Left hindlimb (tissue), 1 donor: ENCODE results near the gene LBX2.
"Not testable (repeated sequence)": the region's sequence is repeated elsewhere in the genome, so short reads cannot be mapped to it uniquely, and the experiment has no call there.

Experiments
- DNase-seq: peaks from one replicate; pipeline ENCODE4 v3.0.0-alpha.2; 2018

The LBX2 gene

DNA sequence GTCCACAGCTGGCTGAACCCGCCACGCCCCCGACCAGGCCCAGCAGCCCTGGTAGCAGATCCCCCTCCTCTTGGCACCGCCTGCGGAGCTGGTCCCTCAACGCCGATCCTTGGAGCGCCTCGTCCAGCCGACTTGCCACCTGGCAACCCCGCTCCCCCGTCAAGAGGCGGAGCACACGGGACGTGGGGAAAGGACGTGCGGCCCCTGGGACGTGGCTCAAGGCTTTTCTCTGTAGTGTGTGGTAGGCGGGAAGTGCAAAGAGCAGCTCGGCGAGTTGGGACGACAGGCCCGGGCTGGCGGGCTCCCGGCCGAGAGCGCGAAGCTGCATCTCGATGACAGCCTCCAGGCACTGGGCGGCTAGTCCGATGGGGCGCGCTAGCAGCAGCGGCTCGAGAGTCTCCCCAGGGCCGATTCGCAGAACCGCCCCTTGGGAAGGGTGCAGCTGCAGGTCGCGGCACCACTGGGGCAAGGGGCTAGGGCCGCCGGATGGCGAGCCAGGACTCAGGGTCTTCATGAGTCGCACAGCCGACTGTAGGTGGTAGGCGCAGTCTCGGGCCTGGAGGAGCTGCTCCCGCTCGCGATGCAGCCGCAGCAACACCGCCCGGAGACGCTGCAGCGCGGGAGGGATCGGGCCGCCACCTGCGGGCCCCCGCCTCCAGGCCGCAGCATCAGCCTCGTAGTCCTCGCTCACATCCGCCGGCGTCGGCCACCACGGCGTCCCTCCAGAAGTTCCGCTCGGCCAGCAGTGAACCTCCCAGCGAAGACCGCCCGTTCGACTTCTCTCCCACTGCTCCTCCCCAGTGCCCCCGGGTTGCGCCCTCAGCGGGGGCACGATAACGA lies 17.2 kb downstream of the LBX2 start:
- DNase-seq, result no peak

- no peak for DNase-seq
Observed at GRCh38 chr2:74481431-74481830, 18.0 kb downstream of the LBX2 start.

DNA sequence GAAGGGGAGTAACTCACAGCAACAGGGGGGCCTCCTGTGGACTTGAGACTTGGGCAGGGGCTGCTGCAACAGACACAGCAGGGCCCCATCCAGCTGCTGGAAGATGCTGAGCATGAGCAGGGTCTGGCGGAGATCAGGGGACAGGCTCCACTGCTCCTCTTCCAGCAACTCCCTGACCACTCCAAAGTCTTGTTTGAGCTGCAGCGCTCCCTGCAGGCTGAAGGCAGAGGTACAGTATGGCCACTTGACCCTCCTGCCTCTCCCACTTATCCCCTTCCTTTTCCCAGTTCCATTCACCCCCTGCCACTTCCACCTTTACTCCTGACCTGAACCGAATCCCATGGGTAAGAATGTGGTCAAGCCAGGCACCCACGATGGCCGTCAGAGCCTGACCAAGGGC lies 24.5 kb downstream of the LBX2 start:
- DNase-seq, result no peak

GRCh38 chr2:74474481-74474880 lies 24.9 kb downstream of the LBX2 start:
- no peak for DNase-seq

DNA sequence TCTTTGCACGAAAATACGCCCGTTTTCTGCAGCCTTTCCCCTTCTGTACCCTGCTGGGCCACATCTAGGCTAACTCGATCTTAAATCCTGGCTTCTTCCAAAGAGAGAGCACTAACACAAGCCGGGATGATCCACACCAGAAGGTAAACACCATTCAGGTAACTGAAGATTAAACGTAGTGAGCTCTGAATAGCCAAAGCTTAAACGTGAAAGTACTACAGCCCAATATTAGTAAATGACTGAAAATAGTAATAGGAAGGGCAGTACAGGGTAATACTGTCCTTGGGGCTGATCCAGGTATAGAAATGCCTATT lies 26.5 kb downstream of the LBX2 start:
- no peak for DNase-seq

DNA sequence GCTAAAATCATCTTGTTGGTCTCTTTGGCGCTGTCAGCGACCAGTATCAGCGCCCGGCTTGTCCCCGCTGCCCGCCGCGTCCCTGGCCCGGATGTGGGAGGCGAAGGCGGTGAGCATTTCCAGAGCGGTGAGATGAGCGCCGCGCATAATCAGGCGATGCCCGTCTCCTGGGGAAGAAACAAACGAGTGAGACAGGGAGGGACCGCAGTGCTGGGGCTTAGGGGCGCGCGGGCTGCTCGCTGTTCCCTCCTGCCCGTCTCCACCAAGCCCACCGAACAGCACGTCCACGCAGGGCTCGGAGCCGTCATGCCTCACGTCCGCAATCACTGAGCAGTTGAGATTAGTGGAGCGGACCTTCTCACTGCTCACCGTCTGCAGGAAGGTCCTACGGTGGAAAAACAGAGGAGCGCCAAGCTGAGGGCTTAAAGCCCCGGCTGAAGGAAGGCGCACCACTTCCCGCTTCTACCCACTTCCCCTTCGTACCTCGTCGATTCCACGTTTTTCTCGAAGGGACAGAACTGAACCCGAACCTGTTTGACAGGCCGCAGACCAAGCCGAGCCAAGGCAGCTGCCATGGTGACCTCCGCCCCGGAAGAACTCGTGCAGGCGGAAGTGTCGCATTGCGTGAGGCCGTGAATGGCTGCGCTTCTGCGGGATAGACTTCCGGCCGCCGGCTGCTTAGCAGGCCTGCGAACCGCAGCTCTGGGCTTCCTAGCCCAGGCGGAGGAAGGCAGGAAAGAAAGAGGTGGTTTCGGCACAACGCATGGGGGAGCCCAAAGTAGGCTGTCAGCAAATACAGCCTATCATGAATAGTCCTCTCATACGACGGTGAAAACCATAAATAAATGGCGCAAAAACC lies 27.1 kb downstream of the LBX2 start, which contains the start of gene MRPL53:
Gene MRPL53 (minus strand): TSS at position 595 of the 859 bp plus-strand sequence. CDS start 20 bp downstream, at position 575.
- DNase-seq, result peak; percentile 94

- no peak for DNase-seq
Observed at GRCh38 chr2:74471332-74472065, 27.9 kb downstream of the LBX2 start.

- not testable (repeated sequence) for DNase-seq
Observed at GRCh38 chr2:74470742-74471141, 28.7 kb downstream of the LBX2 start.

GRCh38 chr2:74464406-74464805 lies 35.0 kb downstream of the LBX2 start:
- DNase-seq, result no peak

DNA sequence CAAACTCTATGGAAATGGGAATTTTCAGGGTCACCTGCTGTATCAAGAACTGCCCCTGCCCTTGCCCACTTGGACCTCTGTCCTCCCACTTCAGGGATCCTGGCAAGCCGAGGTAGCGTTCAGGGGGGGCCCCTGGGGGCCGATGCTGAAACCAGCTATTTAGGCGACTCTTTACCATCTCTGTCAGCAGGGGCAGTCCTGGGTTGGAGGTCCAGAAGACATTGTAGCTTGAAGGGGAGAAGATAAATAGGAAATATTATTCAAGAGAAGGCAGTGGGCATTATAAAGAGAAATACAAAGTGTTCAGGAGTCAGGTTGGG lies 36.7 kb downstream of the LBX2 start:
- DNase-seq, result no peak

GRCh38 chr2:74462054-74462785 lies 37.2 kb downstream of the LBX2 start:
- DNase-seq, result no peak

GRCh38 chr2:74461187-74462053 lies 38.0 kb downstream of the LBX2 start:
- peak; percentile 36 for DNase-seq

GRCh38 chr2:74460187-74460586 lies 39.2 kb downstream of the LBX2 start:
- DNase-seq, result peak; percentile 34

- DNase-seq, result not testable (repeated sequence)
Observed at GRCh38 chr2:74459503-74460118, 39.8 kb downstream of the LBX2 start.

GRCh38 chr2:74458938-74459363 lies 40.5 kb downstream of the LBX2 start:
- peak; percentile 34 for DNase-seq

DNA sequence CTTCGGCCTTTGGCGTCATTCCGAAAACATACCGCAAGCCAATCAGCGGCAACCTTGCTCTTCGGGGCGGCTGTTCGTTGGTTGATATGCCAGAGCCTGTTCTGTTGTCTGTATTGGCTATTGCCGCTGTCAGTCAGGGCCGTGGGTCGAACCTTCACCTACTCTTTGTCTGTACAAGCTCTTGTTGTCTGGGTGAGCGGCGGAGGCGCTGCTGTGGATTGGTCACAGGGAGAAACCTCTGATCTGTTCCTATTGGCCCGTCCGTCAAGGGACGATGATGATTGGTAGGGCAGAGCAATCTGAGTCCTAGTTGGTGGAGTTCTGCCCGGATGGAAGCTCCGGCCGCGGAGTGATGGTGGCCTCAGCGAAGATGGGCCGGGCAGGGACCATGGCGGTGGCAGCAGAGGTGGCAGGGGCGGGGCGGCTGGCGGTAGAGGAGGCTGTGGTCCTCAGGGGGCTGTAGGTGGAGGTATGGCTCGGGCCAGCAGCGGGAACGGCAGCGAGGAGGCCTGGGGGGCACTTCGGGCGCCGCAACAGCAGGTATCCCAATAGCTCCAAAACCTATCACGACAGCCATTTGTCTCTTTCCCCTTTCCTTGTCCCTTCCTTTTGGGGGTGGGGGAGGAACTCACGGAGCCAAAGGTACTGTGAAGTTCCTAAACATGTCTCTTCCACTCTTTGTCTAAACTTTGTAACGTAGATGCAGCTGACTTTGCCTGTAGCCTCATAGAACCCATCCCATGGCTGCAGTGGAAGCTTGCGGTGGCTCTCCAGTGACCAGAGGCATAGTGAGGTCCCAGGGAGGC lies 41.1 kb downstream of the LBX2 start, which contains the start of gene WBP1:
Gene WBP1 (plus strand): TSS at position 307 of the 806 bp plus-strand sequence. CDS start 165 bp downstream, at position 472.
- peak; percentile 100 for DNase-seq

DNA sequence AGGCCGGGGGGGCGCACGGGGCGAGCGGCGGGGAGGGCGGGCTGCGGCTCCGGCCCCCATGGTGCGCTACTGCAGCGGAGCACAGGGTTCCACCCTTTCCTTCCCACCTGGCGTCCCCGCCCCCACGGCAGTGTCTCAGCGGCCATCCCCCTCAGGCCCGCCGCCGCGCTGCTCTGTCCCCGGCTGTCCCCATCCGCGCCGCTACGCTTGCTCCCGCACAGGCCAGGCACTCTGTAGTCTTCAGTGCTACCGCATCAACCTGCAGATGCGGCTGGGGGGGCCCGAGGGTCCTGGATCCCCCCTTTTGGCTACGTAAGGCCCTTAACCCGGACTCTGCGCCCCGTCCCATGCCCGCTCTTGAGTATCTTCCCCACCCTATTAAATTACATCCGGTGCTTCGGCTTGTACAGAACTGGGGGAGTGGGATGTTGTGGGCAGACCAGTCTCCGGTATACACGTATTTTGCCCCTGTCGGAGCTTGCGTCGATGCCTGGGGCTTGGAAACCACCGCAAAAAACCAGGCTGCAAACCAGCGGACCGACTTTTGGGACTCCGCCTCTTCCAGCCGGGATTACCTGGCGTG lies 41.8 kb downstream of the LBX2 start:
- peak; percentile 81 for DNase-seq

DNA sequence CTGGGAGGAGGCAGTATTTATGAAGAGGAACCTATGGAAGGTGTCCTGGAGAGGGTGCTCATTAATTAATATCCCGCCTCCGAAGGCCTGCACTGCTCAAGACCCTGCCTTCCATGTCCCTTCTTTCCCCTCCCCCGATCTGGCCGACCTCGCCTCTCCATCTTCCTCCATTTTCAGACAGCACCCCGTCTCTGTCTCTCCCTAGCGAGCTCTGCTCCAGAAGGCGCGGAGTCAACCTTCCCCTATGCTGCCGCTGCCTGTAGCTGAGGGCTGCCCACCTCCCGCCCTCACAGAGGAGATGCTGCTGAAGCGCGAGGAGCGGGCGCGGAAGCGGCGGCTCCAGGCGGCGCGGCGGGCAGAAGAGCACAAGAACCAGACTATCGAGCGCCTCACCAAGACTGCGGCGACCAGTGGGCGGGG lies 42.3 kb downstream of the LBX2 start:
- DNase-seq, result no peak

- peak; percentile 96 for DNase-seq
Observed at GRCh38 chr2:74454654-74455511, 44.5 kb downstream of the LBX2 start, which contains the start of gene INO80B. TSS of gene INO80B (plus strand) at chr2:74455087. CDS start at chr2:74455117, 30 bp downstream.
